ENCODE data around the gene HDAC11.

Gene HDAC11

GRCh38 chr3:13452490-13453335 lies 27.4 kb upstream of the HDAC11 start:
- peak overlapping the region; percentile 24 for H3K4me3 ChIP-seq (ENCODE audit: low read length)
- no peak for DNase-seq (ENCODE audit: low read depth)
- TF ChIP-seq CTCF (conservative IDR thresholded peaks at IDR 0.05; ENCODE audit: low read depth, low read length): peak; percentile 59

GRCh38 chr3:13455644-13456043 lies 24.5 kb upstream of the HDAC11 start:
- no peak for DNase-seq (ENCODE audit: low read depth)
- H3K4me3 ChIP-seq (ENCODE audit: low read length): no peak overlapping the region
- no peak for TF ChIP-seq CTCF (conservative IDR thresholded peaks at IDR 0.05; ENCODE audit: low read depth, low read length)

- DNase-seq (ENCODE audit: low read depth): no peak
- no peak overlapping the region for H3K4me3 ChIP-seq (ENCODE audit: low read length)
- no peak for TF ChIP-seq CTCF (conservative IDR thresholded peaks at IDR 0.05; ENCODE audit: low read depth, low read length)
These were observed 22.5 kb upstream of the HDAC11 start for GRCh38 chr3:13457593-13457992.

- peak; percentile 74 for DNase-seq (ENCODE audit: low read depth)
- no peak overlapping the region for H3K4me3 ChIP-seq (ENCODE audit: low read length)
- TF ChIP-seq CTCF (conservative IDR thresholded peaks at IDR 0.05; ENCODE audit: low read depth, low read length): no peak
These were observed 20.3 kb upstream of the HDAC11 start for GRCh38 chr3:13459605-13460340.

- H3K4me3 ChIP-seq (ENCODE audit: low read length): no peak overlapping the region
- no peak for DNase-seq (ENCODE audit: low read depth)
- no peak for TF ChIP-seq CTCF (conservative IDR thresholded peaks at IDR 0.05; ENCODE audit: low read depth, low read length)
These were observed 19.8 kb upstream of the HDAC11 start for GRCh38 chr3:13460341-13460736.

GRCh38 chr3:13461169-13462124 lies 18.7 kb upstream of the HDAC11 start:
- TF ChIP-seq CTCF (conservative IDR thresholded peaks at IDR 0.05; ENCODE audit: low read depth, low read length): peak; percentile 79
- no peak for DNase-seq (ENCODE audit: low read depth)
- H3K4me3 ChIP-seq (ENCODE audit: low read length): no peak overlapping the region

All from retinal pigment epithelial cell (primary cell).